HepG2 (cell line): ENCODE results near the gene UNC119B. TPM values are rescaled to one million over a fixed set of nuclear protein-coding genes. Genes with fewer than 3 reads are reported as not detected.

Source experiments
- ARID4A ChIP-seq: sonication (generic); formaldehyde crosslinking; IDR thresholded peaks from 2 replicates; pipeline ENCODE4 v1.5.0; 2020; ENCODE audit warnings: mild to moderate bottlenecking, missing genetic modification reagents, borderline replicate concordance
- CBFB ChIP-seq: sonication (generic); formaldehyde crosslinking; IDR thresholded peaks from 2 replicates; pipeline ENCODE4 v1.4.0; 2020; ENCODE audit warnings: missing genetic modification reagents
- CEBPG ChIP-seq: IDR thresholded peaks from 2 replicates; pipeline ENCODE4 v1.6.1; 2016
- FOXA3 ChIP-seq: IDR thresholded peaks from 2 replicates; pipeline ENCODE4 v1.6.1; 2016; ENCODE audit warnings: missing genetic modification reagents, missing compliant biosample characterization
- HNRNPK ChIP-seq: fragments of 200-400 bp; formaldehyde crosslinking; IDR thresholded peaks from 2 replicates; pipeline ENCODE4 v1.6.1; 2018; ENCODE audit warnings: low read length, low read depth, moderate library complexity, mild to moderate bottlenecking; ENCODE audit not compliant: poor library complexity, severe bottlenecking
- KDM1A ChIP-seq: IDR thresholded peaks from 2 replicates; pipeline ENCODE4 v1.6.1; 2016; ENCODE audit warnings: missing compliant biosample characterization
- KDM5A ChIP-seq: fragments of 200-600 bp; sonication (generic); IDR thresholded peaks from 2 replicates; pipeline ENCODE4 v1.7.0; 2018; ENCODE audit warnings: antibody characterized with exemption, mild to moderate bottlenecking, low read length, borderline replicate concordance
- KMT2B ChIP-seq: IDR thresholded peaks from 2 replicates; pipeline ENCODE4 v1.6.1; 2016; ENCODE audit warnings: missing genetic modification reagents, missing compliant biosample characterization
- MAZ ChIP-seq, 2 experiments: sonication (generic) in 1 of 2; formaldehyde crosslinking in 1 of 2; IDR thresholded peaks; 2 replicates each; pipeline versions ENCODE4 v1.5.0 to v1.6.1; 2012 to 2020; ENCODE audit warnings: low read depth in 2 of 2, mild to moderate bottlenecking in 2 of 2, borderline replicate concordance in 1 of 2, improper control_type of control experiment in 1 of 2, low read length in 1 of 2, missing genetic modification reagents in 1 of 2, moderate library complexity in 1 of 2
- NONO ChIP-seq, 2 experiments: fragments of 450-650 bp in 1 of 2; sonication (generic) in 1 of 2; formaldehyde crosslinking in 1 of 2; IDR thresholded peaks in 1 of 2; conservative IDR thresholded peaks in 1 of 2; 2 replicates each; pipeline versions ENCODE4 v1.6.1 to v1.8.0; 2017 to 2022; ENCODE audit warnings: mild to moderate bottlenecking in 1 of 2, missing genetic modification reagents in 1 of 2, moderate library complexity in 1 of 2
- RAD21 ChIP-seq: fragments of 450-650 bp; formaldehyde crosslinking; IDR thresholded peaks from 2 replicates; pipeline ENCODE4 v1.5.0; 2020; ENCODE audit warnings: mild to moderate bottlenecking
- RFX5 ChIP-seq: IDR thresholded peaks from 2 replicates; pipeline ENCODE4 v1.6.1; 2011; ENCODE audit warnings: low read depth, low read length, improper control_type of control experiment
- SP4 ChIP-seq: sonication (generic); formaldehyde crosslinking; IDR thresholded peaks from 2 replicates; pipeline ENCODE4 v1.8.1; 2023; ENCODE audit warnings: mild to moderate bottlenecking, missing genetic modification reagents
- THAP7 ChIP-seq: sonication (generic); formaldehyde crosslinking; IDR thresholded peaks from 2 replicates; pipeline ENCODE4 v1.8.1; 2023; ENCODE audit warnings: mild to moderate bottlenecking, missing genetic modification reagents
- ZBTB46 ChIP-seq: sonication (generic); formaldehyde crosslinking; IDR thresholded peaks from 2 replicates; pipeline ENCODE4 v1.4.0; 2020; ENCODE audit warnings: mild to moderate bottlenecking, missing genetic modification reagents, borderline replicate concordance
- ZNF121 ChIP-seq: sonication (generic); formaldehyde crosslinking; IDR thresholded peaks from 2 replicates; pipeline ENCODE4 v1.5.0; 2020; ENCODE audit warnings: mild to moderate bottlenecking, missing genetic modification reagents
- ZNF124 ChIP-seq: sonication (generic); formaldehyde crosslinking; IDR thresholded peaks from 2 replicates; pipeline ENCODE4 v1.4.0; 2020; ENCODE audit warnings: missing genetic modification reagents
- ZNF44 ChIP-seq: sonication (generic); formaldehyde crosslinking; IDR thresholded peaks from 2 replicates; pipeline ENCODE4 v1.5.1; 2020; ENCODE audit warnings: mild to moderate bottlenecking, missing genetic modification reagents
- ZNF589 ChIP-seq: sonication (generic); formaldehyde crosslinking; conservative IDR thresholded peaks from 2 replicates; pipeline ENCODE4 v1.8.0; 2022; ENCODE audit warnings: mild to moderate bottlenecking, moderate library complexity, missing genetic modification reagents
- ZNF713 ChIP-seq: sonication (generic); formaldehyde crosslinking; IDR thresholded peaks from 2 replicates; pipeline ENCODE4 v1.4.0; 2020; ENCODE audit warnings: mild to moderate bottlenecking, missing genetic modification reagents
- ZNF773 ChIP-seq: sonication (generic); formaldehyde crosslinking; IDR thresholded peaks from 2 replicates; pipeline ENCODE4 v1.4.0; 2020; ENCODE audit warnings: missing genetic modification reagents, borderline replicate concordance
- polyA plus RNA-seq, 8 experiments: library from polyadenylated mRNA; depleted of rRNA in 3 of 8; stranded (reverse) in 7 of 8; unstranded in 1 of 8; fragments of >200 nt; fragmentation: Illumina TruSeq in 4 of 8; extraction: Trizol in 4 of 8; gene quantifications; 2 replicates each; pipeline versions ENCODE4 v1.2.1 to v1.2.3, GENCODE V29; 2011 to 2016; ENCODE audit warnings: low read depth in 4 of 8, missing spikeins in 1 of 8, mixed read lengths in 1 of 8; ENCODE audit not compliant: insufficient read depth in 1 of 8
- total RNA-seq, 5 experiments: library from RNA; depleted of rRNA; stranded (reverse); fragments of >200 nt; fragmentation: Illumina TruSeq; extraction: Trizol; gene quantifications; 2 replicates each; pipeline ENCODE4 v1.2.3, GENCODE V29; 2016; ENCODE audit warnings: low read depth in 1 of 5

The UNC119B gene
- total and polyA plus RNA-seq, 2 of the 13 experiments (the other 11 are each of a cell fraction or from before 2014, with no cell fraction given) = 19.6 to 19.7 TPM

GRCh38 chr12:120686690-120687577 is 23.3 kb upstream of the UNC119B start, which contains the start of gene MLEC (continued):
- no peak for TF ChIP-seq NONO (IDR thresholded peaks at IDR 0.05)
- TF ChIP-seq NONO (CRISPR knock-in tag; conservative IDR thresholded peaks at IDR 0.05) = peak; percentile 89
- TF ChIP-seq RFX5 = 0 out of 2 replicates have a peak, but pooled peaks have one; percentile 55
- TF ChIP-seq ARID4A (CRISPR knock-in tag) = peak; percentile 98
- TF ChIP-seq KDM5A = peak; percentile 79
- no peak for TF ChIP-seq CEBPG (CRISPR knock-in tag)
- no peak for TF ChIP-seq ZBTB46 (CRISPR knock-in tag)
- TF ChIP-seq ZNF124 (CRISPR knock-in tag) = peak; percentile 80
- no peak for TF ChIP-seq KDM1A (CRISPR knock-in tag)
- peak; percentile 31; the same call in 1 of the 2 replicates for TF ChIP-seq ZNF121
- TF ChIP-seq CBFB (CRISPR knock-in tag) = 0 out of 2 replicates have a peak, but pooled peaks have one; percentile 55
- TF ChIP-seq ZNF589 (CRISPR knock-in tag) = peak; percentile 86; the same call in 1 of the 2 replicates
- TF ChIP-seq MAZ (IDR thresholded peaks at IDR 0.05; ENCODE audit: borderline replicate concordance, low read depth, low read length) = 0 out of 2 replicates have a peak, but pooled peaks have one; percentile 15
- TF ChIP-seq MAZ (CRISPR knock-in tag; IDR thresholded peaks at IDR 0.05; ENCODE audit: low read depth) = peak; percentile 79; the same call in 1 of the 2 replicates
- peak; percentile 63 for TF ChIP-seq RAD21 (CRISPR knock-in tag)
- no peak for TF ChIP-seq FOXA3 (CRISPR knock-in tag)
- TF ChIP-seq ZNF773 = peak; percentile 28; the same call in 1 of the 2 replicates
- TF ChIP-seq HNRNPK = peak; percentile 14
- no peak for TF ChIP-seq ZNF713 (CRISPR knock-in tag)
- TF ChIP-seq ZNF44 = peak; percentile 71
- peak; percentile 92 for TF ChIP-seq SP4 (CRISPR knock-in tag)
- no peak for TF ChIP-seq THAP7 (CRISPR knock-in tag)
- peak; percentile 88 for TF ChIP-seq KMT2B (CRISPR knock-in tag)
